Stimulated activated naive CD4-positive, alpha-beta T cell treated with Interleukin-2 at 50 U/mL for 16 hours (primary cell): ENCODE results near the gene CCR7.

Source experiments
- DNase-seq: peaks from one replicate; lab custom pipeline; 2025; lab: John Stamatoyannopoulos, UW

CCR7 gene

GRCh38 chr17:40516581-40517285, 48.5 kb downstream of the CCR7 start:
- peak; percentile 36 for DNase-seq

GRCh38 chr17:40515491-40516041, 49.7 kb downstream of the CCR7 start:
- peak; percentile 29 for DNase-seq

GRCh38 chr17:40515011-40515410, 50.3 kb downstream of the CCR7 start:
- DNase-seq: no peak

- no peak for DNase-seq
These were observed 51.0 kb downstream of the CCR7 start for GRCh38 chr17:40514013-40514875.

GRCh38 chr17:40511667-40512220, 53.5 kb downstream of the CCR7 start:
- DNase-seq: no peak

- no peak for DNase-seq
These were observed 54.1 kb downstream of the CCR7 start for GRCh38 chr17:40511136-40511535.

GRCh38 chr17:40510328-40510648, 55.0 kb downstream of the CCR7 start:
- DNase-seq: no peak

GRCh38 chr17:40509626-40510327, 55.5 kb downstream of the CCR7 start:
- DNase-seq: no peak

GRCh38 chr17:40506786-40507185, 58.5 kb downstream of the CCR7 start:
- DNase-seq: no peak
